CD4-positive, alpha-beta T cell treated with Interleukin-4 for 4 hours (primary cell): ENCODE results near the gene OPRL1.

ENCODE experiments used
- DNase-seq: peaks from one replicate; pipeline ENCODE4 v3.0.0-alpha.2; 2020

The OPRL1 gene

GRCh38 chr20:64146301-64146935 is 66.5 kb downstream of the OPRL1 start:
- DNase-seq = no peak

GRCh38 chr20:64146936-64147477 is 67.1 kb downstream of the OPRL1 start:
- no peak for DNase-seq

GRCh38 chr20:64148581-64148980 is 68.7 kb downstream of the OPRL1 start:
- no peak for DNase-seq

GRCh38 chr20:64149141-64149540 is 69.3 kb downstream of the OPRL1 start:
- no peak for DNase-seq

- DNase-seq = no peak
Observed at GRCh38 chr20:64149809-64150560, 70.1 kb downstream of the OPRL1 start.
